ENCODE measurements around the gene TGDS.

DNA sequence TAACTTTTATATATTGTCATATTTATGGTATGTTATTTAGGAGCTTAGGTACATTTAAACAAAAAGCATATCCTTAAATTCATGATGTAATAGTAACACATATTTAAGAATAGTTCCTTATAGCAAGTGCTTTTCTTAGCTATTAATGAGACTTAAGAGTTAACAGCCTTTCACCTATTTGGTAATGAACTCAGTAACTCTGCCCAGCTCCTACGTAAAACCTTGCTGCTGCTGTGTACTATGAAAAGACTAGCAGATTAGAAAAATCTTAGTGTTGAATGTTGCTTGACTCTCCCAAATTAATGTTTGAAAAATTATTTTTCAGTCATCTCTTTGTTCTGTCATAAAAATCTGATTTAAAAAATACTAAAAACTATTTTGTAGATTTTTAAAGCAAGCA is 12.6 kb upstream of the TGDS start:
- TF ChIP-seq, protein P1, sequence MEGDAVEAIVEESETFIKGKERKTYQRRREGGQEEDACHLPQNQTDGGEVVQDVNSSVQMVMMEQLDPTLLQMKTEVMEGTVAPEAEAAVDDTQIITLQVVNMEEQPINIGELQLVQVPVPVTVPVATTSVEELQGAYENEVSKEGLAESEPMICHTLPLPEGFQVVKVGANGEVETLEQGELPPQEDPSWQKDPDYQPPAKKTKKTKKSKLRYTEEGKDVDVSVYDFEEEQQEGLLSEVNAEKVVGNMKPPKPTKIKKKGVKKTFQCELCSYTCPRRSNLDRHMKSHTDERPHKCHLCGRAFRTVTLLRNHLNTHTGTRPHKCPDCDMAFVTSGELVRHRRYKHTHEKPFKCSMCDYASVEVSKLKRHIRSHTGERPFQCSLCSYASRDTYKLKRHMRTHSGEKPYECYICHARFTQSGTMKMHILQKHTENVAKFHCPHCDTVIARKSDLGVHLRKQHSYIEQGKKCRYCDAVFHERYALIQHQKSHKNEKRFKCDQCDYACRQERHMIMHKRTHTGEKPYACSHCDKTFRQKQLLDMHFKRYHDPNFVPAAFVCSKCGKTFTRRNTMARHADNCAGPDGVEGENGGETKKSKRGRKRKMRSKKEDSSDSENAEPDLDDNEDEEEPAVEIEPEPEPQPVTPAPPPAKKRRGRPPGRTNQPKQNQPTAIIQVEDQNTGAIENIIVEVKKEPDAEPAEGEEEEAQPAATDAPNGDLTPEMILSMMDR (IDR thresholded peaks at IDR 0.05; ENCODE audit: low read length), result no peak
- TF ChIP-seq EZH2phosphoT487 (IDR thresholded peaks at IDR 0.05; ENCODE audit: low read length) (no peak), EZH2 (optimal IDR thresholded peaks at IDR 0.05; ENCODE audit: low read depth, low read length) (no peak)

Data from MM.1S (cell line).